C4-2B (cell line): ENCODE data around the gene FUOM.

ENCODE experiments used
- CTCF ChIP-seq: fragments of 450-650 bp; conservative IDR thresholded peaks from 2 replicates; pipeline ENCODE4 v1.5.1; 2017; ENCODE audit warnings: mild to moderate bottlenecking
- ZFX ChIP-seq: fragments of 450-650 bp; IDR thresholded peaks from 2 replicates; pipeline ENCODE4 v1.6.1; 2017

- TF ChIP-seq CTCF (no peak), ZFX (no peak)
Observed at GRCh38 chr10:133324857-133325260, 33.0 kb downstream of the FUOM start.
